Thoracic aorta (tissue), 2 donors: ENCODE results near the gene SNAP91. TPM values are rescaled to one million over a fixed set of nuclear protein-coding genes. Genes with fewer than 3 reads are reported as not detected.

ENCODE experiments used
- ATAC-seq: fragments of 150-250 bp; one replicate; pipeline ENCODE4 v1.8.0; 2017; ENCODE audit warnings: low read depth; ENCODE audit not compliant: insufficient number of reproducible peaks, low FRiP score
- DNase-seq: peaks from one replicate; pipeline ENCODE4 v3.0.0-alpha.2; 2020; ENCODE audit warnings: low spot score
- H3K27ac ChIP-seq, 2 donors: fragments of 200-600 bp; sonication (generic); 1 replicate in 1 of 2; 2 replicates in 1 of 2; pipeline ENCODE4 v1.5.1; 2016; ENCODE audit warnings: mild to moderate bottlenecking in 2 of 2, moderate library complexity in 2 of 2
- H3K27me3 ChIP-seq: fragments of 200-600 bp; sonication (generic); replicated peaks from 2 replicates; pipeline ENCODE4 v1.6.0; 2016; ENCODE audit warnings: mild to moderate bottlenecking; ENCODE audit not compliant: insufficient read depth
- H3K36me3 ChIP-seq: fragments of 200-600 bp; sonication (generic); one replicate; pipeline ENCODE4 v1.5.1; 2016
- H3K4me1 ChIP-seq, 2 donors: fragments of 200-600 bp; sonication (generic); 1 replicate in 1 of 2; 2 replicates in 1 of 2; pipeline versions ENCODE4 v1.5.1 to v1.6.0; 2016; ENCODE audit warnings: low read depth in 2 of 2, mild to moderate bottlenecking in 1 of 2; ENCODE audit not compliant: control insufficient read depth in 1 of 2
- H3K4me3 ChIP-seq: fragments of 200-600 bp; sonication (generic); 2 replicates; pipeline ENCODE4 v1.5.1; 2016; ENCODE audit warnings: mild to moderate bottlenecking
- H3K9me3 ChIP-seq: fragments of 200-600 bp; sonication (generic); 2 replicates; pipeline ENCODE4 v1.5.1; 2016
- CTCF ChIP-seq: fragments of 200-600 bp; sonication (generic); IDR thresholded peaks from one replicate; pipeline ENCODE4 v1.5.1; 2019; ENCODE audit warnings: antibody characterized with exemption
- total RNA-seq, 2 donors: library from RNA; depleted of rRNA; stranded (reverse); fragments of >200 nt; gene quantifications; one replicate each; pipeline versions ENCODE4 v1.1.0 to v1.2.3, GENCODE V29; 2016

Gene SNAP91
- total RNA-seq, 2 donors from 2014 or later: 3.0 TPM

GRCh38 chr6:83536034-83536646 lies 172.8 kb downstream of the SNAP91 start:
- Histone ChIP-seq H3K4me1 (peaks cover 0 to 6% of the 10 kb centered on the region in 2 donors), H3K27ac (peak overlapping the region in 1 of 2 donors; percentile 1), H3K36me3 (no peaks in the 10 kb centered on the region), H3K4me3 (no peak overlapping the region), H3K27me3 (no peaks in the 10 kb centered on the region), H3K9me3 (no peaks in the 10 kb centered on the region)
- peak; percentile 66 for TF ChIP-seq CTCF
- DNase-seq (no peak), ATAC-seq (no peak)

GRCh38 chr6:83518816-83519480 lies 190.0 kb downstream of the SNAP91 start:
- no peak for ATAC-seq
- H3K27ac ChIP-seq: no peak overlapping the region
- H3K9me3 ChIP-seq: no peaks in the 10 kb centered on the region
- TF ChIP-seq CTCF: peak; percentile 40
- no peaks in the 10 kb centered on the region for H3K27me3 ChIP-seq
- H3K36me3 ChIP-seq: no peaks in the 10 kb centered on the region
- H3K4me3 ChIP-seq: peak overlapping the region; percentile 34
- H3K4me1 ChIP-seq: peaks cover 6 to 29% of the 10 kb centered on the region in 2 donors
- no peak for DNase-seq

GRCh38 chr6:83517500-83517899 lies 191.4 kb downstream of the SNAP91 start:
- Histone ChIP-seq H3K4me1 (peaks cover 14 to 42% of the 10 kb centered on the region in 2 donors), H3K4me3 (no peak overlapping the region), H3K27me3 (no peaks in the 10 kb centered on the region), H3K27ac (no peak overlapping the region), H3K36me3 (no peaks in the 10 kb centered on the region), H3K9me3 (no peaks in the 10 kb centered on the region)
- ATAC-seq (no peak), DNase-seq (no peak)
- TF ChIP-seq CTCF: no peak

- no peaks in the 10 kb centered on the region for H3K36me3 ChIP-seq
- DNase-seq: no peak
Measured at GRCh38 chr6:83514866-83515466, 193.9 kb downstream of the SNAP91 start.

More at GRCh38 chr6:83514866-83515466, 193.9 kb downstream of the SNAP91 start:
- no peak for ATAC-seq
- Histone ChIP-seq H3K9me3 (no peaks in the 10 kb centered on the region), H3K27ac (no peak overlapping the region), H3K4me3 (no peak overlapping the region), H3K27me3 (no peaks in the 10 kb centered on the region), H3K4me1 (peaks cover 16 to 42% of the 10 kb centered on the region in 2 donors)
- peak; percentile 84 for TF ChIP-seq CTCF
